HG02571 (cell line): Measurements from ENCODE around the gene SHLD1.
"Not testable (repeated sequence)": the region's sequence is repeated elsewhere in the genome, so short reads cannot be mapped to it uniquely, and the experiment has no call there.

ENCODE experiments used
- ATAC-seq: cut with Tn5 transposase; IDR thresholded peaks from one replicate; pipeline ENCODE4 v1.9.1; 2021; ENCODE audit warnings: mild to moderate bottlenecking, moderate library complexity; ENCODE audit not compliant: unreplicated experiment

Gene SHLD1

GRCh38 chr20:5735845-5736510 lies 14.2 kb upstream of the SHLD1 start:
- no peak for ATAC-seq

DNA sequence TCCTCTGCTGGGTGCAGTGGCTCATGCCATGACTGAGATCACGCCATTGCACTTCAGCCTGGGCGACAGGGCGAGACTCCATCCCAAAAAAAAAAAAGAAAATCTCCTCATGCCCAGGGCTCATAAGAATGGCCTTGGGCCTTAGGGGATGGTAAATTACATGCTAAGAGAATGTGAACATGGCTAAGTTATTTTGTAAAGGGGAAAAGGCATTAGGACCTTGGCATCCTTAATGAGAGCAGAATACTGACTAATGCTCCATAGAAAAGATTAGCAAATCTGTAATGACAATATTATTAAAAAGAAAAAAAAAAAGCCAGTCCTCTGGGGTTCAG lies 12.6 kb upstream of the SHLD1 start:
- ATAC-seq = no peak

GRCh38 chr20:5737966-5738365 lies 12.2 kb upstream of the SHLD1 start:
- no peak for ATAC-seq

DNA sequence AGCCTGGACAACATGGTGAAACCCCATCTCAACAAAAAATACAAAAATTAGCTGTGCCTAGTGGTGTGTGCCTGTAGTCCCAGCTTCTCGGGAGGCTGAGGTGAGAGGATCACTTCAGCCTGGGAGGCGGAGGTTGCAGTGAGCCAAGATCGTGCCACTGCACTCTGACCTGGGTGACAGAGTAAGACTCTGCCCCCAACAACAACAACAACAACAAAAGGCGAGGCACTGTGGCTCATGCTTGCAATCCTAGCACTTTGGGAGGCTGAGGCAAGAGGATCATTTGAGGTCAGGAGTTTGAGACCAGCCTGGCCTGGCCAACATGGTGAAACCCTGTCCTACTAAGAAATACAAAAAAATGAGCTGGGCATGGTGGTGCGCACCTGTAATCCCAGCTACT lies 9.6 kb upstream of the SHLD1 start:
- ATAC-seq = not testable (repeated sequence)

- ATAC-seq = no peak
Measured at GRCh38 chr20:5741089-5741488, 9.1 kb upstream of the SHLD1 start.

GRCh38 chr20:5742041-5742440 lies 8.2 kb upstream of the SHLD1 start:
- ATAC-seq = no peak

DNA sequence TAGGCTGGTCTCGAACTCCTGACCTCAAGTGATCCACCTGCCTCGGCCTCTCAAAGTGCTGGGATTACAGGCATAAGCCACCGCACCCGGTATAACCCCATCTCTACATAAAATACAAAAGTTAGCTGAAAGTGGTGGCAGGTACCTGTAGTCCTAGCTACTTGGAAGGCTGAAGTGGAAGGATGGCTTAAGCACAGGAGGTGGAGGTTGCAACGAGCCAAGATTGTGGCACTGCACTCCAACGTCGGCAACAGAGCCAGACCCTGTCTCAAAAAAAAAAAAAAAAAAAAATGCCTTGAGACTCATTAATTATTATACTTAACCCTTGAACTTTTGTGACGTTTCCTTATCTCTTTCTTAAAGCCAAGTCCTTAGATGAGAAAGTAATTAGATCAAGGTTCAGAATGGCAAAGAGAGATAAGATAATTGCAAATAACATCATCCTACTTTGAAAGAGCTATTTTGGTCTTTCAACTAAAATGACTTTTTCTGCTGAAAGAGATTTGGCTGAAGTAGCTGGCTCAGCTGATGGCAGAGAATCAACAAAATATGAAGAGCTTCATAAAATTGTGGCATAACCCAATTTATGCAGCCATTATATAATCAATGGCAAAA lies 4.7 kb upstream of the SHLD1 start:
- ATAC-seq = no peak

- no peak for ATAC-seq
Measured at GRCh38 chr20:5746064-5746463, 4.1 kb upstream of the SHLD1 start.

DNA sequence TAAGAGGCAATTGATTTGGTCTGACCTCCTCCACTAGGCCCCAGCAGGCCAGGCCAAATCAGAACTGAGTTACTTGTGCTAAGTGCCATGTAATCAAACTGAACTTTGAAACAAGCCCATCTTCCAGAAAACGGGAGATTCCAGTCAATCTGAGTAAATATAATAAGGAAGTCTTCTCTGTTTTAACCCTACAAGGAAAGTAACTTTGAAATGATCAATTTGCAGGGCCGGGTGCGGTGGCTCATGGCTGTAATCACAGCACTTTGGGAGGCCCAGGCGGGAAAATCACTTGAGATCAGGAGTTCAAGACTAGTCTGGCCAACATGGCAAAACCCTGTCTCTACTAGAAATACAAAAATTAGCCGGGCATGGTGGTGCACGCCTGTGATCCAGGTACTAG lies 2.0 kb upstream of the SHLD1 start:
- no peak for ATAC-seq

DNA sequence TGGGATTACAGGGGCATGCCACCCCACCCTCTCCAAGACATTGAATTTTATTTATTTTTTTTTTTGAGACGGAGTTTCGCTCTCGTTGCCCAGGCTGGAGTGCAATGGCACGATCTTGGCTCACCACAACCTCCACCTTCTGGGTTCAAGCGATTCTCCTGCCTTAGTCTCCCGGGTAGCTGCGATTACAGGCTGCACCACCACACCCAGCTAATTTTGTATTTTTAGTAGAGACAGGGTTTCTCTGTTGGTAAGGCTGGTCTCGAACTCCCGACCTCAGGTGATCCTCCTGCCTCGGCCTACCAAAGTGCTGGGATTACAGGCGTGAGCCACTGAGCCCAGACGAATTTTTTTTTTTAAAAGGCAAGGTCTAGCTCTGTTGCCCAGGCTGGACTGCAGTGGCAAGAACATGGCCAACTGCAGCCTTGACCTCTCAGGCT lies 669 bp upstream of the SHLD1 start:
- ATAC-seq = not testable (repeated sequence)

DNA sequence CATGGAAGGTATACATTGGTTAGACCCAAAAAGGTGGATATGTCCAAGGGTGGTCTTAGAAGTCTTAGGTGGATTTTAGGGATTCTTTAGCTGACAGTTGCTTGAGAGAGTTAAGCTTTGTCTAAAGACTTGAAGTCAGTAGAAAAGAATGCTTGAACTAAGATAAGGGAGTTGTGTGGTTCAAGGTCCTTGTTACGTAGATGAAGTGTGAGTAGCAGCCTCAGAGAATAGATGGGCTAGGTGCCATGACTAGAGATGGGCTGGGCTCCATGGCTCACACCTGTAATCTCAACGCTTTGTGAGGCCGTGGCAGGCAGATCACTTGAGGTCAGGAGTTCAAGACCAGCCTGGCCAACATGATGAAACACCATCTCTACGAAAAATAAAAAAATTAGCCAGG lies 1.7 kb downstream of the SHLD1 start:
- ATAC-seq = no peak

GRCh38 chr20:5753814-5754213 lies 3.6 kb downstream of the SHLD1 start:
- no peak for ATAC-seq

GRCh38 chr20:5757949-5758348 lies 7.7 kb downstream of the SHLD1 start:
- no peak for ATAC-seq

DNA sequence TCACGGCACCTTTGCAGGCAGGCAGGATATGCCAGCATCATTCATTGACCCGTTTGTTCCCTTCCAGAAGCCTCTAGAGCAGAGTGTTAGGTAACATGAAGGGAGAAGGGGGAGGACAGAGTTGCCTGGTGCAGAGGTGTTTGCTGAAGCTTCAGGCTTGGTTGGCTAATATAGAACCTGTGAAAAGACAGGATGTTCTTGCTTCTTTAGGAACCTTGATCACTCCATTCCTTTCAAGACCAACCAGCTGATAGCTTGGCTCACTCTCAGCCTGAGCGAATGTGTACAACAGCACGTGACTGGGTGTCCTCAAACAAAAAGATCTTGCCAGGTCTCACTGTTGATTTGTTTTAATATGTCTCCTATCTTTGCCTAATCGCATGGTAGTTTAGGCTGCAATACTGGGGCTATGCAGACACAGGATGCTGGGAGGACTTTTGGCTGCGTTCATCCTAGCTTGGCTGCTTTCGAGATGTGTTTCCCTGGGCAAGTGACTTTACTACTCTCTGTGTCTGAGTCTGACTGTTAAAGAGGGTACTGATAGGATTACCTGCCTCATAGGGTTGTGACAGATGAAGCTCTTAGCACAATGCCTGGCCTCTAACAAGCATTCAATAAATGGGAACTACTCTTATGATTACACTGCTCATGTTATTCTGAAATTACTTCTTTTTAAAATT lies 16.0 kb downstream of the SHLD1 start:
- ATAC-seq = no peak

- no peak for ATAC-seq
Measured at GRCh38 chr20:5767493-5768098, 17.4 kb downstream of the SHLD1 start.

GRCh38 chr20:5770231-5770986 lies 20.2 kb downstream of the SHLD1 start:
- no peak for ATAC-seq

DNA sequence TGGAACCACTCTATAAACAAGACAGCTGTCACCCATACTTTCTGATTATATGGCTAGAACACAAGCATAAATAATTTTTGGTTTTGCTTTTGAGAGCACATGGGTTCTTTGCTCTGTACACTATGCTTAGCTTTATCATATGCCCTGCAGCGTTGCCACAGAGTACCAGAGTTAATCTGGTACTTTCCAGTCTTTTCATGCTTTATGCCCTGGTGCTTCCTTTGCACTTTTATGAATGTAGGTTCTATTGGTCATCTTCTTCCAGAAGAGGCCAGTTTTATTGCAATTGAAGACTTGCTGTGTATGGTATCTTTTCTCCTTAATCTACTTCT lies 20.8 kb downstream of the SHLD1 start:
- no peak for ATAC-seq

- ATAC-seq = no peak
Measured at GRCh38 chr20:5772704-5773103, 22.5 kb downstream of the SHLD1 start.

GRCh38 chr20:5773589-5773988 lies 23.4 kb downstream of the SHLD1 start:
- ATAC-seq = no peak

- ATAC-seq = no peak
Measured at GRCh38 chr20:5776077-5776476, 25.9 kb downstream of the SHLD1 start.
